GM18858 (cell line): ENCODE results near the gene ZCCHC3.
"Not testable (repeated sequence)": the region's sequence is repeated elsewhere in the genome, so short reads cannot be mapped to it uniquely, and the experiment has no call there.

Experiments used
- ATAC-seq: cut with Tn5 transposase; IDR thresholded peaks from one replicate; pipeline ENCODE4 v1.9.1; 2021; ENCODE audit not compliant: unreplicated experiment

The ZCCHC3 gene

GRCh38 chr20:336040-336439, 38.7 kb downstream of the ZCCHC3 start:
- not testable (repeated sequence) for ATAC-seq

- ATAC-seq = no peak
Observed at GRCh38 chr20:341682-342081, 44.3 kb downstream of the ZCCHC3 start.

- no peak for ATAC-seq
Observed at GRCh38 chr20:343107-343506, 45.7 kb downstream of the ZCCHC3 start.

GRCh38 chr20:346033-346639, 48.8 kb downstream of the ZCCHC3 start:
- ATAC-seq = no peak

GRCh38 chr20:346640-347316, 49.4 kb downstream of the ZCCHC3 start, which contains the start of gene NRSN2:
TSS of gene NRSN2 (plus strand) at chr20:347111. CDS start at chr20:349644, 2,533 bp downstream.
- ATAC-seq = no peak

- no peak for ATAC-seq
Observed at GRCh38 chr20:347317-347639, 49.9 kb downstream of the ZCCHC3 start.

- ATAC-seq = peak; percentile 65
Observed at GRCh38 chr20:347640-348484, 50.5 kb downstream of the ZCCHC3 start.

GRCh38 chr20:348972-349841, 51.8 kb downstream of the ZCCHC3 start:
- no peak for ATAC-seq
